Measurements from ENCODE around the gene RNF214.
"Not testable (repeated sequence)": the region's sequence is repeated elsewhere in the genome, so short reads cannot be mapped to it uniquely, and the experiment has no call there.

- TF ChIP-seq CTCF (IDR thresholded peaks at IDR 0.05; ENCODE audit: low read depth, low read length); EZH2phosphoT487 (IDR thresholded peaks at IDR 0.05; ENCODE audit: low read depth): not testable (repeated sequence)
Measured at GRCh38 chr11:117272175-117272574, 39.7 kb downstream of the RNF214 start.
